Measurements from ENCODE around the gene LMO2.

Gene LMO2

GRCh38 chr11:33819278-33820035, 72.4 kb downstream of the LMO2 start:
- no peak for DNase-seq (ENCODE audit: low read depth)

All from HS-5 (cell line).